Endometrium (tissue), 2 donors: ENCODE data around the gene DUSP7.

Experiments
- FAIRE-seq: peaks from 2 replicates; lab custom pipeline; 2012; peaks lifted over from hg19 to GRCh38; lab: Jason Lieb, UNC
- donor health status: control.
- donor health status: control.

Gene DUSP7

GRCh38 chr3:52086461-52086860, 30.1 kb upstream of the DUSP7 start:
- FAIRE-seq: no peak

- no peak for FAIRE-seq
Observed at GRCh38 chr3:52085681-52086282, 29.4 kb upstream of the DUSP7 start.

GRCh38 chr3:52084954-52085680, 28.7 kb upstream of the DUSP7 start:
- FAIRE-seq: no peak

- FAIRE-seq: no peak
Observed at GRCh38 chr3:52084216-52084945, 28.0 kb upstream of the DUSP7 start.

GRCh38 chr3:52083556-52084087, 27.3 kb upstream of the DUSP7 start:
- FAIRE-seq: no peak

- FAIRE-seq: no peak
Observed at GRCh38 chr3:52082951-52083350, 26.6 kb upstream of the DUSP7 start.

GRCh38 chr3:52080830-52081719, 24.7 kb upstream of the DUSP7 start:
- no peak for FAIRE-seq

GRCh38 chr3:52079958-52080357, 23.6 kb upstream of the DUSP7 start:
- FAIRE-seq: no peak

- FAIRE-seq: no peak
Observed at GRCh38 chr3:52078781-52079560, 22.6 kb upstream of the DUSP7 start.

GRCh38 chr3:52077925-52078324, 21.6 kb upstream of the DUSP7 start:
- FAIRE-seq: no peak

GRCh38 chr3:52076896-52077780, 20.8 kb upstream of the DUSP7 start:
- no peak for FAIRE-seq

GRCh38 chr3:52073490-52073889, 17.1 kb upstream of the DUSP7 start:
- FAIRE-seq: no peak

- no peak for FAIRE-seq
Observed at GRCh38 chr3:52072471-52072870, 16.1 kb upstream of the DUSP7 start.

- FAIRE-seq: no peak
Observed at GRCh38 chr3:52072020-52072419, 15.6 kb upstream of the DUSP7 start.

- FAIRE-seq: no peak
Observed at GRCh38 chr3:52070724-52071621, 14.6 kb upstream of the DUSP7 start.

GRCh38 chr3:52069855-52070254, 13.5 kb upstream of the DUSP7 start:
- FAIRE-seq: no peak

- no peak for FAIRE-seq
Observed at GRCh38 chr3:52069135-52069534, 12.8 kb upstream of the DUSP7 start.

- FAIRE-seq: no peak
Observed at GRCh38 chr3:52068730-52069129, 12.4 kb upstream of the DUSP7 start.

GRCh38 chr3:52068055-52068571, 11.7 kb upstream of the DUSP7 start:
- FAIRE-seq: peak; percentile 51
